ENCODE measurements around the gene BLVRA.

DNA sequence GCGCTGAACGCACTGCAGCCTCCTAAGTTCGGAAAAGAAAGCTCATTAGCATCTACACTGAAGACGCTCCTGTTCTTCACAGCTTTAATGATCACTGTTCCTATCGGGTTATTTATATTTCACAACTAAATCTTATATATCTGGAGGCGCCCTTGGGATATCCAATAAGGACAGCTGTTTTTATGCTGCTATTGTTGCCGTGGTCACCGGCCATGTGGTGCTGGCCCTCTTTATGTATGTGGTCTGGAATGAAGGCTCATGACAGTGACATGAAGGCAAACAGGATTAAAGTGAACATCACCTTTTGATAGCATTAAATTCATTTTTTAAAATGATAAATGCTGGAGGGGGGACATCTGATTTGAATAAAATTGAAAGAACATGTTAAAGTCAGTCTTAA is 8.8 kb downstream of the BLVRA start:
- TF ChIP-seq POLR2AphosphoS5 (IDR thresholded peaks at IDR 0.05) = no peak
- TF ChIP-seq, protein P1, sequence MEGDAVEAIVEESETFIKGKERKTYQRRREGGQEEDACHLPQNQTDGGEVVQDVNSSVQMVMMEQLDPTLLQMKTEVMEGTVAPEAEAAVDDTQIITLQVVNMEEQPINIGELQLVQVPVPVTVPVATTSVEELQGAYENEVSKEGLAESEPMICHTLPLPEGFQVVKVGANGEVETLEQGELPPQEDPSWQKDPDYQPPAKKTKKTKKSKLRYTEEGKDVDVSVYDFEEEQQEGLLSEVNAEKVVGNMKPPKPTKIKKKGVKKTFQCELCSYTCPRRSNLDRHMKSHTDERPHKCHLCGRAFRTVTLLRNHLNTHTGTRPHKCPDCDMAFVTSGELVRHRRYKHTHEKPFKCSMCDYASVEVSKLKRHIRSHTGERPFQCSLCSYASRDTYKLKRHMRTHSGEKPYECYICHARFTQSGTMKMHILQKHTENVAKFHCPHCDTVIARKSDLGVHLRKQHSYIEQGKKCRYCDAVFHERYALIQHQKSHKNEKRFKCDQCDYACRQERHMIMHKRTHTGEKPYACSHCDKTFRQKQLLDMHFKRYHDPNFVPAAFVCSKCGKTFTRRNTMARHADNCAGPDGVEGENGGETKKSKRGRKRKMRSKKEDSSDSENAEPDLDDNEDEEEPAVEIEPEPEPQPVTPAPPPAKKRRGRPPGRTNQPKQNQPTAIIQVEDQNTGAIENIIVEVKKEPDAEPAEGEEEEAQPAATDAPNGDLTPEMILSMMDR (IDR thresholded peaks at IDR 0.05 in 8 of 11, conservative IDR thresholded peaks at IDR 0.05 in 3 of 11) = no peak

Measured in spleen (tissue), 7 donors.